GM12892 (cell line): ENCODE measurements around the gene LTB4R. TPM values are rescaled to one million over a fixed set of nuclear protein-coding genes. Genes with fewer than 3 reads are reported as not detected.

Source experiments
- DNase-seq: peaks from one replicate; pipeline ENCODE4 v3.0.0; 2011; ENCODE audit not compliant: insufficient read length
- FAIRE-seq: peaks from 2 replicates; lab custom pipeline; 2011; peaks lifted over from hg19 to GRCh38; lab: Jason Lieb, UNC
- POLR2A ChIP-seq: IDR thresholded peaks from 2 replicates; pipeline ENCODE4 v1.6.1; 2011; ENCODE audit warnings: low read depth, low read length, control low read depth
- POLR2AphosphoS5 ChIP-seq: IDR thresholded peaks from 2 replicates; pipeline ENCODE4 v1.6.1; 2011; ENCODE audit warnings: low read depth, low read length, control low read depth
- TAF1 ChIP-seq: IDR thresholded peaks from 2 replicates; pipeline ENCODE4 v1.6.1; 2011; ENCODE audit warnings: low read depth, mild to moderate bottlenecking, control low read depth, low read length, borderline replicate concordance
- polyA plus RNA-seq: library from polyadenylated mRNA; unstranded; fragments of >200 nt; gene quantifications from one replicate; pipeline ENCODE4 v1.2.1, GENCODE V29; 2012; ENCODE audit warnings: missing spikeins, inconsistent platforms; ENCODE audit not compliant: missing spikeins

The LTB4R gene, protein sequence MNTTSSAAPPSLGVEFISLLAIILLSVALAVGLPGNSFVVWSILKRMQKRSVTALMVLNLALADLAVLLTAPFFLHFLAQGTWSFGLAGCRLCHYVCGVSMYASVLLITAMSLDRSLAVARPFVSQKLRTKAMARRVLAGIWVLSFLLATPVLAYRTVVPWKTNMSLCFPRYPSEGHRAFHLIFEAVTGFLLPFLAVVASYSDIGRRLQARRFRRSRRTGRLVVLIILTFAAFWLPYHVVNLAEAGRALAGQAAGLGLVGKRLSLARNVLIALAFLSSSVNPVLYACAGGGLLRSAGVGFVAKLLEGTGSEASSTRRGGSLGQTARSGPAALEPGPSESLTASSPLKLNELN
- 5.1 TPM for polyA plus RNA-seq

DNA sequence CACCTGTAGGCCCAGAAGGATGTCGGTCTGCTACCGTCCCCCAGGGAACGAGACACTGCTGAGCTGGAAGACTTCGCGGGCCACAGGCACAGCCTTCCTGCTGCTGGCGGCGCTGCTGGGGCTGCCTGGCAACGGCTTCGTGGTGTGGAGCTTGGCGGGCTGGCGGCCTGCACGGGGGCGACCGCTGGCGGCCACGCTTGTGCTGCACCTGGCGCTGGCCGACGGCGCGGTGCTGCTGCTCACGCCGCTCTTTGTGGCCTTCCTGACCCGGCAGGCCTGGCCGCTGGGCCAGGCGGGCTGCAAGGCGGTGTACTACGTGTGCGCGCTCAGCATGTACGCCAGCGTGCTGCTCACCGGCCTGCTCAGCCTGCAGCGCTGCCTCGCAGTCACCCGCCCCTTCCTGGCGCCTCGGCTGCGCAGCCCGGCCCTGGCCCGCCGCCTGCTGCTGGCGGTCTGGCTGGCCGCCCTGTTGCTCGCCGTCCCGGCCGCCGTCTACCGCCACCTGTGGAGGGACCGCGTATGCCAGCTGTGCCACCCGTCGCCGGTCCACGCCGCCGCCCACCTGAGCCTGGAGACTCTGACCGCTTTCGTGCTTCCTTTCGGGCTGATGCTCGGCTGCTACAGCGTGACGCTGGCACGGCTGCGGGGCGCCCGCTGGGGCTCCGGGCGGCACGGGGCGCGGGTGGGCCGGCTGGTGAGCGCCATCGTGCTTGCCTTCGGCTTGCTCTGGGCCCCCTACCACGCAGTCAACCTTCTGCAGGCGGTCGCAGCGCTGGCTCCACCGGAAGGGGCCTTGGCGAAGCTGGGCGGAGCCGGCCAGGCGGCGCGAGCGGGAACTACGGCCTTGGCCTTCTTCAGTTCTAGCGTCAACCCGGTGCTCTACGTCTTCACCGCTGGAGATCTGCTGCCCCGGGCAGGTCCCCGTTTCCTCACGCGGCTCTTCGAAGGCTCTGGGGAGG, at the start of gene LTB4R:
LTB4R (plus strand) TSS at position 857 of the 959 bp plus-strand sequence. CDS start 4,150 bp downstream, outside the sequence.
- TF ChIP-seq TAF1 (no peak), POLR2A (peak; percentile 11), POLR2AphosphoS5 (peak; percentile 56; the same call in 1 of the 2 replicates)
- peak; percentile 65 for DNase-seq
- peak; percentile 93 for FAIRE-seq

DNA sequence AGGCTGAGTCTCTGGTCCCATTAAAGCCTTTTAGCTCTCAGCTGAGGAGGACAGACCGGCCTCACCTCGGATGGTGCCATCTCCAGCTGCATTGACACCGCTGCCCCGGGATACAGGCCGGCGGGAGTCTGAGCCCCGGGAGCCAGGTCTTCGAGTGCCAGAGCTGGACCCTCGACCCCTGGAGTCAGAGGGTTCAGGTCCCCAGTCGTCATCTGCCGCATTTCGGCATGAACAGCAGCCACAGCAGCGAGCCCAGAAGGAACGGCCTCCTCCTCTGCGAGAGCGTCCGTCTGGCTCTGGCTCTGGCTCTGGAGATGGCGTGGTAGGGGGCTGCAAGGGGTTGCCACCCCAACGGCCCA, 49.4 kb upstream of the LTB4R start:
- FAIRE-seq (no peak), DNase-seq (no peak)
- TF ChIP-seq POLR2AphosphoS5: no peak
- TF ChIP-seq POLR2A: no peak
- no peak for TF ChIP-seq TAF1

DNA sequence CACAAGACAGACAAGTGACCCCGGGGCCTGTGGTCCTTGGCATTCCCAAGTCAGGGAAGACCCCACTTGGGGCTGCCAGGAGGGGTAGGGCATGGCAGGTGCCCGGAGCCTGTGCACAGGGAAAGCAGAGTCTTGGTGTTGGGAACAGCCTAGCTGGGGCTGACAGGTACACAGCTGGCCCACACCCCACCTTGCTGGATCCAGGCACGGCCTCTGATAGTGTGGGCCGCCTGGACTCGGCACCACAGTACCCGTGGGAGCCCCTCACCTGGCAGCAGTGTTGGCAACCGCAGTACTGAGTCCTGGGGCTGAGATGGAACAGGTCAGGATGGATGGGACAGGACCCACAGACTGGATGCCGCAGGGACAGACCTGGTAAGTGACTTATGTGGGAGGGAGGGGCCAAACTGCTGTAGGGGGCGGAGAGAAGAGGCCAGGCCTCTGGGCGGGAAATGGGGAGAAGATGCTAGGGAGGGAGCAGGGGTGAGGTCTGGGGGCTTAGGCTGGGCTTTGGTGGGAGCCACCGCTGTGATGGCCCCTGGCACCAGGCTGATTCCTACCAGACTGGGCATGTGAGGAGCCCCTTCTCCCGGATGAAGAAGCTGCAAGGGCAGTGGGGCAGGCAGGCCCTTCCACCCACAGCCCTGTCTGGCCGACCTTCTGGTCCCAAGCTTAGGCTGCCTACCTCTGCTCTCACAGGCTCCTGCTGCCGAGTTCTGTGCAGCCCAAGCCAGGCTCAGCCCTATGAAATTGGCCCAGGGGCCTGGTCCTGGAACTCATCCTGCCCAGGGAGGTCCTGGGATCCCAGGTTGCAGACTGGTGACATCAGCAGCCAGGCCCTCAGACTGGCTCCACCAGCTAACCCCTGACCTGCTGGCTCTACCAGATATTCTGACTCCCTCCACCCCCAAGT, 48.2 kb upstream of the LTB4R start, which contains the start of gene TGM1:
TGM1 (minus strand) TSS at position 357 of the 913 bp plus-strand sequence. CDS start 825 bp downstream, outside the sequence.
- TF ChIP-seq POLR2A (no peak), TAF1 (no peak), POLR2AphosphoS5 (no peak)
- FAIRE-seq (no peak), DNase-seq (no peak)

DNA sequence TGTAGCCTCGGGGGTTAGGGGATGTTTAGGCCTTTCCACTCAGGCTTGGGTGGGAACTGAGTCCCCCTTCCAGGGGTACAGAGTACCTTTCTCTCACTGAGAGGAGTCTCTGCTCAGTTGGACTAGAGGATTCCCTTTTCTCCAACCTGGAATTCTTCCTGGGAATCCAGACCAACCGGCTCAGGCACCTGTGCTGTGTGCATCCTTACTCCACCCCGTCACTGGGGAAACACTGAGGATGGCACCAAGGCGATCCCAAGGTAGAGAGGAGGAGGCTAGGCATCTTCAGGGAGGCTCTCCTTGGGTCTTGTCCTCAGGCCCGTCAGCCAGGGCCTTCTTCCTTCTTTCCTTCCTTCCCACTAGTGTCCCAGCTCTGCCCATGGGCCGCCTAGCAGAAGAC, 47.5 kb upstream of the LTB4R start:
- no peak for TF ChIP-seq POLR2AphosphoS5
- no peak for TF ChIP-seq POLR2A
- TF ChIP-seq TAF1: no peak
- DNase-seq (no peak), FAIRE-seq (no peak)

DNA sequence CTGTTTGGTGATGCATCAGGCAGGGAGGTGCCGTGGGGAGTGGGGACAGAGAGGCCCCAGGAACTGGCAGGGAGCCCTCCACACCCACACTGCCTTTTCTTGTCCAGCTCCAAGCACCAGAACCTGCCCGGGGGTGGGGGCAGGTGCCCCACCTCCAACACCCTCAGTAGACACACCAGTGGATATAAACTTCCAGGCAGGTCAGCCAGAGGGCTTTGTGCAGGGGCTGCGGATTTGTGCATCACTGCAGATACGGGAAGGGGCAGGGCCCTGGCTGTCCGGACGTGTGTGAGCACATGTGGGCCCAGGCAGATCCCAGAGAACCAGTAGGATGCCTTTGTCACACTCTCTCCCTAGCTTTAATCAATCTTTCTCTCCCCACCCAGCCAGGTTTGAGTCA, 47.0 kb upstream of the LTB4R start:
- TF ChIP-seq TAF1: no peak
- TF ChIP-seq POLR2A: peak; percentile 32; the same call in 1 of the 2 replicates
- peak; percentile 30; the same call in 1 of the 2 replicates for TF ChIP-seq POLR2AphosphoS5
- DNase-seq (no peak), FAIRE-seq (no peak)

DNA sequence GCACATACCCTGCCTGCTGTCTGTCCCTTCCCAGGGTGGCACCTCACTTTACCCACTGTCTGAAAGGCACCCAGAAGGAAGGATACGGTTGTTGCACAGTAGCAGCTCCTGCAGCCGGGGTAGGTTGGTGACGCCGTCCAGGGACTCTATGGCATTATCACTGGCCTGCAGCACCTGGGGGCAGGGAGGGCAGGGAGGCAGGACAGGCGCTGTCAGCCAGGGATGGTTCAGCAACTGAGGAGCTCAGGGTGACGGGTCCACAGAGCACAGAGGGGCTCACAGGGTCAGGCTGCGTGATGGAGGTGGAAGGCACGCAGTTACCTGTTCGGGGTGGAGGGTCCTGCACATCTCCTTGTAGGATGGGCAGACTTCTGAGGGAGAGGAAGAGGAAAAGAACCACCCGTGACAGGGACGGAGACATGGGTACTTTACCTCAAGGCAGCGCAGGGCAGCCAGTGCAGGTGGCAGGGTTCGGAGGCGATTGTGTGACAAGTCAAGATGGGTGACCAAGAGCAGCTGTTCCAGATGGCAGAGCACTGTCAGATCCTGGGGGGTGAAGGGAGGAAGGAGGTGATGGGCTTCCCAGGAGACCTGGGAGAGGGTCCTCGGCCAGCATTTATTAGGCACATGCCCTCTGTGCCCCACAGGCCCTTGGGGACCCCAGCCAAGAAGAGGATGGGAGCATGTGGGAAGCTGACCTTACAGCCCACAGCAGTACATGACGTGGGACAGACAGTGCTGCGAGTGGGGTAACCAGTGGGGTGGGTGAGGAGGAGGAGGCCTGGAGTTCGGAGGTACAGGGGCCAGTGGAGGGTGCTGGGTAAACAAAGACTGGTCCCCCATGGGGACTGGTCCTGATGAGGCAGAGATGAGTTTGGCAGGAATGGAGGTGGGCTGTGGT, 44.7 kb upstream of the LTB4R start:
- FAIRE-seq: no peak
- DNase-seq: no peak
- TF ChIP-seq POLR2AphosphoS5 (no peak), POLR2A (peak; percentile 34; the same call in 1 of the 2 replicates), TAF1 (no peak)

DNA sequence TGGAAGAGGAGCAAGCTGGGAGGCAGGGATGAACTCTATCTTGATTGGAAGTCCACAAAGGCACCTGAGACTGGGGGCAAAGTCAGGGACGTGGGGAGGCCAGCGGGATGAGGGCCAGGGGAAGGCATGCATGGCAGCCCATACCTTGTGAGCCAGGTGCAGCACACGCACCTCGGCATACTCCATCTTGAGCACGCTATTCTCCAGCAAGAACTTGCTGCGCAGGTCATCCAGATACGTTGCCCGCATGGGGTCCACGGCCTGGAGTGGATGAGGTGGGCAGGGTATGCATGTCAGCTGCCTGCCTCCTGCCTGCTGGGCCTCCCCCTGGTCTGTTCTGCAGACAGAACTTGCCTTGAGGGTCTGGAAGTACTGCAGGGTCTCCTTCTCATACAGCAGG, 43.8 kb upstream of the LTB4R start:
- FAIRE-seq: no peak
- TF ChIP-seq POLR2AphosphoS5: no peak
- no peak for TF ChIP-seq TAF1
- no peak for TF ChIP-seq POLR2A
- no peak for DNase-seq

DNA sequence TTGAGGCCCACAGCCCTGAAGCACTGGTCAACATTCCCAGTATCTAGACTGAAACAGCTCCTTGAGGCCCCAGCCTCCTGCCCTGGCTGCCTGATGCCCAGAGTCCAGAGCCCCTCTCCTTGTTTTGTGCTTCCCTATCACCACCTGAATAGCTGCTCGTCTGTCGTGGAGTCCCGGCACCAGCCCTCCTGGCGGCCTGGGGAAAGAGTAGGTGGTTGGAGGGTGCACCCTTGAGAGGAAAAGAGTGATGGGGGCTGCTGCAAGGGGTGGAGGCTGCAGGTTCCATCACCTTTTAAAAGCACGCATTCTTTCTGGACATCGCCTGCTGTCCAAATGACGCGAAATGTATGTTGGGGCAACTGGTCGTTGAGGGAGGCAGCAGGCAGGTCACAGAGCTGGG, 43.1 kb upstream of the LTB4R start:
- DNase-seq (no peak), FAIRE-seq (no peak)
- TF ChIP-seq POLR2AphosphoS5 (no peak), POLR2A (no peak), TAF1 (no peak)

DNA sequence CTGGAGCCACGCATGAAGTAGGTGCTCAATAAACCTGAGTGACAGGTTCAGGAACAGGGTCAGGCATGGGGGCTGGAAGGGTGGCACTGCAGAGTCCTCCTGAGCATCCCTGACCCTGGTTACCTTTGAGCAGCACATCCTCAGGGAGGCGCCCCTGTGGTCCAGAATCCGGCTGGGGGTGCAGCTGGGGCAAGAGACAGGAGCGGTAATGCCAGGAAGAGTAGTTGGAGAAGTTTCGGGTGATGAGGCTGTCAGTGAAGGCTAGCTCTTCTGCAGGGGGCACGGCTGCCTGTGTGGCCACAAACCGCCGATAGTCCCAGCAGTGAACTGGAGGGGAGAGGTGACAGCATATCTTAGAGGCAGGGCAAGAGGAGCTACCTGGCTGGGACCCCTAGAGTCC, 41.9 kb upstream of the LTB4R start:
- no peak for FAIRE-seq

More for the DNA sequence above, 41.9 kb upstream of the LTB4R start:
- TF ChIP-seq POLR2A (no peak), POLR2AphosphoS5 (no peak), TAF1 (no peak)
- DNase-seq: no peak
